ENCODE measurements around the gene TXN. TPM values are rescaled to one million over a fixed set of nuclear protein-coding genes. Genes with fewer than 3 reads are reported as not detected.

Gene TXN
- total and polyA plus RNA-seq, 2 donors (not counting 1 experiment from before 2014, with no cell fraction given), result 355 to 700 TPM

DNA sequence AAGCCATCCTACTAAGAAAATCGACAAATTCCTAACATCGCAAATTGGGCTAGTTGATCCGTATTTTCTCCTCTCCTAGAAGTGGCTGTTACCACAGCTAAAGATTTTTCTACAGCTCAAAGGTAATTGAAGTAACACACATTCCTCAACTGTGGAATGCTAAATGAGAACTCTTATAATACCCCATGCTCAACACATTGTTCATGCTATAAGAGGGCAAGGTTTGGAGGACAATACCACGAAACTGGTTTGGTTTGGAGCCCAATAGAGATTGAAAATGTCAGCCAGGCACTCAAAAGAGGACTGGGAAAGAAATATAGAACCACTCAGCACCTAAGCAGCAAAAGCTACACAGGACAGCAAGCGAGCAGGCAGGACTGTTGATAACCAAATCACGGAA, 10.1 kb downstream of the TXN start:
- Histone ChIP-seq H3K27ac (ENCODE audit: insufficient read depth, low read length) (no peak overlapping the region), H3K4me3 (replicated peaks in 1 of 4; ENCODE audit: control extremely low read depth in 1 of 4, insufficient read depth in 1 of 4, low read depth in 3 of 4, low read length in 4 of 4) (no peak overlapping the region), H3K9ac (ENCODE audit: insufficient read depth, low read length) (no peak overlapping the region), H3K27me3 (ENCODE audit: control insufficient read depth, insufficient read depth, low read length) (no peaks in the 10 kb centered on the region), H3K4me2 (ENCODE audit: extremely low read depth, insufficient read depth, low read length) (no peak overlapping the region), H4K20me1 (ENCODE audit: control insufficient read depth, extremely low read depth, insufficient read depth, low read length) (no peaks in the 10 kb centered on the region), H3K79me2 (ENCODE audit: control insufficient read depth, insufficient read depth, low read length) (peaks cover 36% of the 10 kb centered on the region), H3K9me3 (ENCODE audit: control insufficient read depth, insufficient read depth, low read depth, low read length) (no peaks in the 10 kb centered on the region), H3K36me3 (ENCODE audit: control insufficient read depth, insufficient read depth, low read length) (peaks cover 11% of the 10 kb centered on the region), H3K4me1 (ENCODE audit: control insufficient read depth, extremely low read depth, insufficient read depth, low read length) (no peaks in the 10 kb centered on the region), H2AFZ (ENCODE audit: low read length) (no peak overlapping the region)
- no peak for DNase-seq (ENCODE audit: low read depth in 2 of 2)
- TF ChIP-seq EZH2 (IDR thresholded peaks at IDR 0.05; ENCODE audit: low read length, missing control alignments), result no peak
- TF ChIP-seq, protein P1, sequence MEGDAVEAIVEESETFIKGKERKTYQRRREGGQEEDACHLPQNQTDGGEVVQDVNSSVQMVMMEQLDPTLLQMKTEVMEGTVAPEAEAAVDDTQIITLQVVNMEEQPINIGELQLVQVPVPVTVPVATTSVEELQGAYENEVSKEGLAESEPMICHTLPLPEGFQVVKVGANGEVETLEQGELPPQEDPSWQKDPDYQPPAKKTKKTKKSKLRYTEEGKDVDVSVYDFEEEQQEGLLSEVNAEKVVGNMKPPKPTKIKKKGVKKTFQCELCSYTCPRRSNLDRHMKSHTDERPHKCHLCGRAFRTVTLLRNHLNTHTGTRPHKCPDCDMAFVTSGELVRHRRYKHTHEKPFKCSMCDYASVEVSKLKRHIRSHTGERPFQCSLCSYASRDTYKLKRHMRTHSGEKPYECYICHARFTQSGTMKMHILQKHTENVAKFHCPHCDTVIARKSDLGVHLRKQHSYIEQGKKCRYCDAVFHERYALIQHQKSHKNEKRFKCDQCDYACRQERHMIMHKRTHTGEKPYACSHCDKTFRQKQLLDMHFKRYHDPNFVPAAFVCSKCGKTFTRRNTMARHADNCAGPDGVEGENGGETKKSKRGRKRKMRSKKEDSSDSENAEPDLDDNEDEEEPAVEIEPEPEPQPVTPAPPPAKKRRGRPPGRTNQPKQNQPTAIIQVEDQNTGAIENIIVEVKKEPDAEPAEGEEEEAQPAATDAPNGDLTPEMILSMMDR (conservative IDR thresholded peaks at IDR 0.05 in 1 of 2, IDR thresholded peaks at IDR 0.05 in 1 of 2; ENCODE audit: low read depth in 1 of 2, low read length in 2 of 2), result no peak

DNA sequence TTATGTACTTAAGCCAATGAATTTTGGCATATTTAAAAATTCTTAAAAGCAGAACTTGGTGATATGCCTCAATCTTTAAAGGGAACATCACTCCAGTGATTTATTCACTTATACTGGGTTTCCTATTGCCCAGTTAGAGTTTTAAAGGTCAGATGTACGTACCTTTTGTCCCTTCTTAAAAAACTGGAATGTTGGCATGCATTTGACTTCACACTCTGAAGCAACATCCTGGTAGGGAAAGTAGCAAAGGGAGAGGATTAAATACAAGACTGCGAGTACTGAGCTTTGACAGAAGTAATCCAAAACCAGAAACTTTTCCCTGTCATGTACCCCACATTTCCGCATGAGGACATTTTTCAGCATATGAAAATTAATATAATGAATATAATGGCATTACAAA, 11.7 kb downstream of the TXN start:
- Histone ChIP-seq H3K36me3 (ENCODE audit: control insufficient read depth, insufficient read depth, low read length) (peaks cover 9% of the 10 kb centered on the region), H3K9ac (ENCODE audit: insufficient read depth, low read length) (no peak overlapping the region), H3K79me2 (ENCODE audit: control insufficient read depth, insufficient read depth, low read length) (peaks cover 21% of the 10 kb centered on the region)

DNA sequence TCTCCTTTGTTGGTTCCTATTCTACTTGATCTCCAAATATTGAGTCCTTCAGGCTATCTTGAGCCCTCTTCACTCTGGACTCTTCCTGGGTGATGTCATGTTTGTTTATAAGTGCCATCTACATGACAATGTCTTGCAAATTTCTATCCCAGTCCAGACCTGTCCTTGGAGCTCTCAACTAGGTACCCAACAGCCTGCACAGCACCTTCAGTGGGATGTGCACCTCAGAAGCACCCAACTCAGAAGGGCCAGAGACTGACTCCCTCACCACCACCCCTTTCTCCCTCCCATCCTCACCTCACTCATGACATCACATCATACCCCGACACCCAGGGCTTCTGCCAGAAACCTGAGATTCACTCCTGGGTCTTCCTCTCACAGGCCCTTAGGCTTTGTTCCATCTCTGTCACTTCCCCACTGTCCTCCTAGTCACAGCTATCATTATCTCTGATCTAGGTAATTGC, 14.4 kb downstream of the TXN start:
- Histone ChIP-seq H3K27ac (ENCODE audit: insufficient read depth, low read length) (no peak overlapping the region), H3K9me3 (ENCODE audit: control insufficient read depth, insufficient read depth, low read depth, low read length) (no peaks in the 10 kb centered on the region)

More for the DNA sequence above, 11.7 kb downstream of the TXN start:
- Histone ChIP-seq H4K20me1 (ENCODE audit: control insufficient read depth, extremely low read depth, insufficient read depth, low read length) (no peaks in the 10 kb centered on the region), H3K4me2 (ENCODE audit: extremely low read depth, insufficient read depth, low read length) (no peak overlapping the region), H3K4me3 (replicated peaks in 1 of 4; ENCODE audit: control extremely low read depth in 1 of 4, insufficient read depth in 1 of 4, low read depth in 3 of 4, low read length in 4 of 4) (no peak overlapping the region), H3K4me1 (ENCODE audit: control insufficient read depth, extremely low read depth, insufficient read depth, low read length) (no peaks in the 10 kb centered on the region), H3K27ac (ENCODE audit: insufficient read depth, low read length) (no peak overlapping the region), H3K9me3 (ENCODE audit: control insufficient read depth, insufficient read depth, low read depth, low read length) (no peaks in the 10 kb centered on the region), H2AFZ (ENCODE audit: low read length) (no peak overlapping the region), H3K27me3 (ENCODE audit: control insufficient read depth, insufficient read depth, low read length) (no peaks in the 10 kb centered on the region)
- TF ChIP-seq, protein P1 (conservative IDR thresholded peaks at IDR 0.05 in 1 of 2, IDR thresholded peaks at IDR 0.05 in 1 of 2; ENCODE audit: low read depth in 1 of 2, low read length in 2 of 2), result no peak
- TF ChIP-seq EZH2 (IDR thresholded peaks at IDR 0.05; ENCODE audit: low read length, missing control alignments), result no peak
- no peak for DNase-seq (ENCODE audit: low read depth in 2 of 2)

More for the DNA sequence above, 14.4 kb downstream of the TXN start:
- H3K4me3 ChIP-seq (replicated peaks in 1 of 4; ENCODE audit: control extremely low read depth in 1 of 4, insufficient read depth in 1 of 4, low read depth in 3 of 4, low read length in 4 of 4), result no peak overlapping the region
- no peak overlapping the region for H3K4me2 ChIP-seq (ENCODE audit: extremely low read depth, insufficient read depth, low read length)
- H3K4me1 ChIP-seq (ENCODE audit: control insufficient read depth, extremely low read depth, insufficient read depth, low read length), result no peaks in the 10 kb centered on the region
- no peak overlapping the region for H2AFZ ChIP-seq (ENCODE audit: low read length)
- no peak overlapping the region for H3K9ac ChIP-seq (ENCODE audit: insufficient read depth, low read length)
- DNase-seq (ENCODE audit: low read depth in 2 of 2), result no peak
- H3K79me2 ChIP-seq (ENCODE audit: control insufficient read depth, insufficient read depth, low read length), result peaks cover 6% of the 10 kb centered on the region
- H3K36me3 ChIP-seq (ENCODE audit: control insufficient read depth, insufficient read depth, low read length), result peaks cover 5% of the 10 kb centered on the region
- TF ChIP-seq, protein P1 (conservative IDR thresholded peaks at IDR 0.05 in 1 of 2, IDR thresholded peaks at IDR 0.05 in 1 of 2; ENCODE audit: low read depth in 1 of 2, low read length in 2 of 2), result no peak
- TF ChIP-seq EZH2 (IDR thresholded peaks at IDR 0.05; ENCODE audit: low read length, missing control alignments), result no peak
- H3K27me3 ChIP-seq (ENCODE audit: control insufficient read depth, insufficient read depth, low read length), result no peaks in the 10 kb centered on the region
- no peaks in the 10 kb centered on the region for H4K20me1 ChIP-seq (ENCODE audit: control insufficient read depth, extremely low read depth, insufficient read depth, low read length)
